ENCODE data around the gene AGBL4. TPM values are rescaled to one million over a fixed set of nuclear protein-coding genes. Genes with fewer than 3 reads are reported as not detected.
A peak's percentile ranks its signal among the peaks of the same experiment; 100 is the strongest.

AGBL4 gene
- total RNA-seq, 1 donor from 2014 or later = 2.1 TPM

- intact Hi-C loops (cut with DNase I) = no loop called here
- Histone ChIP-seq H3K36me3 (no peaks in the 10 kb centered on the region), H3K9me3 (no peaks in the 10 kb centered on the region), H3K4me3 (no peak overlapping the region), H3K27ac (no peak overlapping the region), H3K4me1 (no peaks in the 10 kb centered on the region), H3K27me3 (ENCODE audit: low read depth) (no peaks in the 10 kb centered on the region)
- no peak for DNase-seq
- no peak for ATAC-seq
- TF ChIP-seq, protein P1, sequence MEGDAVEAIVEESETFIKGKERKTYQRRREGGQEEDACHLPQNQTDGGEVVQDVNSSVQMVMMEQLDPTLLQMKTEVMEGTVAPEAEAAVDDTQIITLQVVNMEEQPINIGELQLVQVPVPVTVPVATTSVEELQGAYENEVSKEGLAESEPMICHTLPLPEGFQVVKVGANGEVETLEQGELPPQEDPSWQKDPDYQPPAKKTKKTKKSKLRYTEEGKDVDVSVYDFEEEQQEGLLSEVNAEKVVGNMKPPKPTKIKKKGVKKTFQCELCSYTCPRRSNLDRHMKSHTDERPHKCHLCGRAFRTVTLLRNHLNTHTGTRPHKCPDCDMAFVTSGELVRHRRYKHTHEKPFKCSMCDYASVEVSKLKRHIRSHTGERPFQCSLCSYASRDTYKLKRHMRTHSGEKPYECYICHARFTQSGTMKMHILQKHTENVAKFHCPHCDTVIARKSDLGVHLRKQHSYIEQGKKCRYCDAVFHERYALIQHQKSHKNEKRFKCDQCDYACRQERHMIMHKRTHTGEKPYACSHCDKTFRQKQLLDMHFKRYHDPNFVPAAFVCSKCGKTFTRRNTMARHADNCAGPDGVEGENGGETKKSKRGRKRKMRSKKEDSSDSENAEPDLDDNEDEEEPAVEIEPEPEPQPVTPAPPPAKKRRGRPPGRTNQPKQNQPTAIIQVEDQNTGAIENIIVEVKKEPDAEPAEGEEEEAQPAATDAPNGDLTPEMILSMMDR (IDR thresholded peaks at IDR 0.05) = no peak
Observed at GRCh38 chr1:48937732-48938131, 1086.0 kb downstream of the AGBL4 start.

- H3K4me3 ChIP-seq = no peak overlapping the region
- H3K4me1 ChIP-seq = no peaks in the 10 kb centered on the region
- no peaks in the 10 kb centered on the region for H3K36me3 ChIP-seq
- intact Hi-C loops (cut with DNase I) = no loop called here
- H3K27ac ChIP-seq = no peak overlapping the region
- no peak for ATAC-seq
- DNase-seq = no peak
- H3K9me3 ChIP-seq = no peaks in the 10 kb centered on the region
- H3K27me3 ChIP-seq (ENCODE audit: low read depth) = no peaks in the 10 kb centered on the region
- TF ChIP-seq, protein P1 (IDR thresholded peaks at IDR 0.05) = no peak
Observed at GRCh38 chr1:48936436-48936835, 1087.3 kb downstream of the AGBL4 start.

DNA sequence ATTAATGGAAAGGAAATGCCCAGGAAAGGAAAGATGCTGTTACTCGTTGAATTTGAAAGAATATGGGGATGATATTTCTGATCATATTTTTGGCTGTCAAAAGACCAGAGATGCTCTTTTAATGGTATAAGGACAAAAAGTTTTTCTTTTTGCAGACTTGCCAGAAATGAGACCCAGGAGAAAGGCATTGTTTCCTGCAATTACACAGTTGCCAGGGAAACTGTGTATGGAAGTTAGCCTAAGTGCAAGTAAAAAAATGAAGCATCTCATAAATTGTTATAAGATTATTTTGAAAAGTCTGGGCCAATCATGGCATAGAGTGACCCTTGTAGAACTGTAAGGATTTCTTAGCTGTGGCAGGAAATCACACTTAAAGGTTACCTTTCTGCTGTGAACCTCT lies 1091.4 kb downstream of the AGBL4 start:
- intact Hi-C loops (cut with DNase I) = no loop called here
- H3K4me1 ChIP-seq = no peaks in the 10 kb centered on the region
- H3K36me3 ChIP-seq = no peaks in the 10 kb centered on the region
- TF ChIP-seq, protein P1 (IDR thresholded peaks at IDR 0.05) = no peak
- no peak overlapping the region for H3K4me3 ChIP-seq
- no peak overlapping the region for H3K27ac ChIP-seq
- ATAC-seq (no peak), DNase-seq (no peak)
- no peaks in the 10 kb centered on the region for H3K9me3 ChIP-seq
- H3K27me3 ChIP-seq (ENCODE audit: low read depth) = no peaks in the 10 kb centered on the region

DNA sequence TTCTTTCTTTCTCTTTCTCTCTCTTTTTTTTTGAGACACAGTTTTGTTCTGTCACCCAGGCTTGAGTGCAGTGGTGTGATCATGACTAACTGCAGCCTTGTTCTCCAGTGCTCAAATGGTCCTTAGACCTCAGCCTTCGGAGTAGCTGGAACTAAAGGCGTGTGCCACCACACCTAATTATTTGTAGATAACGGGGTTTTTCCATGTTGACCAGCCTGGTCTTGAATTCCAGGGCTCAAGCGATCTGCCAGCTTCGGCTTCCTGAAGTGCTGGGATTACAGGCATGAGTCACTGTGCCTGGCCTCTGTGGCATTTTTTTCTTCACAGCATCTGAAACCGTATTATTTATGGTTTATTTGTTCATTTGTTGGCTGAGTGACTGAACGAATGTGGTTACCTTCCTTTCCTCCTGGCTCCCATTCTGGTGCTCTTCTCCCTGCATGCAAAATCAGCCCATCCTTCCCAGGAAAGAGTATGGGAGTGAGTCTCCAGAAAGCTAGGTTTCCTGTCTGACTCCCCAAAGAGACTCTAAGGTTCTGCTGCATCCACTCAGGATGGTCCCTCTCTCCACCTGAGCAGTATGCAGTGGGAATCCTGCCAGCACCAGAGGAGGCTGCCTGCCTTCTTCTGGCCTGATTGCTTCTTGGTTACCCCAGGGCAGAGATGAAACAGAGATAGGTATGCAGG lies 1092.1 kb downstream of the AGBL4 start:
- no peaks in the 10 kb centered on the region for H3K27me3 ChIP-seq (ENCODE audit: low read depth)
- H3K4me3 ChIP-seq = no peak overlapping the region
- DNase-seq (no peak), ATAC-seq (peak; percentile 62 to 67)
- no peaks in the 10 kb centered on the region for H3K9me3 ChIP-seq
- H3K36me3 ChIP-seq = no peaks in the 10 kb centered on the region
- no peaks in the 10 kb centered on the region for H3K4me1 ChIP-seq
- H3K27ac ChIP-seq = no peak overlapping the region
- TF ChIP-seq, protein P1 (IDR thresholded peaks at IDR 0.05) = no peak
- intact Hi-C loops (cut with DNase I) = no loop called here

GRCh38 chr1:48930011-48930410 lies 1093.7 kb downstream of the AGBL4 start:
- Histone ChIP-seq H3K4me1 (no peaks in the 10 kb centered on the region), H3K9me3 (no peaks in the 10 kb centered on the region), H3K36me3 (no peaks in the 10 kb centered on the region), H3K27ac (no peak overlapping the region), H3K27me3 (ENCODE audit: low read depth) (no peaks in the 10 kb centered on the region), H3K4me3 (no peak overlapping the region)
- no peak for ATAC-seq
- TF ChIP-seq, protein P1 (IDR thresholded peaks at IDR 0.05) = no peak
- DNase-seq = no peak
- intact Hi-C loops (cut with DNase I) = no loop called here
